ENCODE results near the gene RAC3.

RAC3 gene

GRCh38 chr17:82011617-82012187, 19.8 kb upstream of the RAC3 start:
- DNase-seq (ENCODE audit: low read depth in 2 of 3, low spot score in 1 of 3), result no peak

- no peak for DNase-seq (ENCODE audit: low read depth in 2 of 3, low spot score in 1 of 3)
Observed at GRCh38 chr17:82012261-82012639, 19.2 kb upstream of the RAC3 start.

GRCh38 chr17:82012640-82013295, 18.7 kb upstream of the RAC3 start:
- DNase-seq (ENCODE audit: low read depth in 2 of 3, low spot score in 1 of 3), result no peak

- no peak for DNase-seq (ENCODE audit: low read depth in 2 of 3, low spot score in 1 of 3)
Observed at GRCh38 chr17:82013341-82013740, 18.1 kb upstream of the RAC3 start.

GRCh38 chr17:82013772-82014321, 17.6 kb upstream of the RAC3 start:
- DNase-seq (ENCODE audit: low read depth in 2 of 3, low spot score in 1 of 3), result no peak

- DNase-seq (ENCODE audit: low read depth in 2 of 3, low spot score in 1 of 3), result no peak
Observed at GRCh38 chr17:82014432-82014831, 17.0 kb upstream of the RAC3 start.

GRCh38 chr17:82014971-82015310, 16.5 kb upstream of the RAC3 start:
- DNase-seq (ENCODE audit: low read depth in 2 of 3, low spot score in 1 of 3), result no peak

GRCh38 chr17:82015311-82015971, 16.0 kb upstream of the RAC3 start:
- no peak for DNase-seq (ENCODE audit: low read depth in 2 of 3, low spot score in 1 of 3)

GRCh38 chr17:82016061-82016874, 15.2 kb upstream of the RAC3 start:
- no peak for DNase-seq (ENCODE audit: low read depth in 2 of 3, low spot score in 1 of 3)

- DNase-seq (ENCODE audit: low read depth in 2 of 3, low spot score in 1 of 3), result no peak
Observed at GRCh38 chr17:82016875-82017459, 14.5 kb upstream of the RAC3 start.

GRCh38 chr17:82017612-82018151, 13.8 kb upstream of the RAC3 start:
- no peak for DNase-seq (ENCODE audit: low read depth in 2 of 3, low spot score in 1 of 3)

- DNase-seq (ENCODE audit: low read depth in 2 of 3, low spot score in 1 of 3), result no peak
Observed at GRCh38 chr17:82018152-82018988, 13.1 kb upstream of the RAC3 start.

- DNase-seq (ENCODE audit: low read depth in 2 of 3, low spot score in 1 of 3), result no peak
Observed at GRCh38 chr17:82018989-82019689, 12.3 kb upstream of the RAC3 start.

- DNase-seq (ENCODE audit: low read depth in 2 of 3, low spot score in 1 of 3), result peak in 2 of 3 donors; percentile 68
Observed at GRCh38 chr17:82019690-82020571, 11.5 kb upstream of the RAC3 start.

GRCh38 chr17:82020572-82021106, 10.8 kb upstream of the RAC3 start:
- DNase-seq (ENCODE audit: low read depth in 2 of 3, low spot score in 1 of 3), result no peak

- peak in 2 of 3 donors; percentile 46 to 53 for DNase-seq (ENCODE audit: low read depth in 2 of 3, low spot score in 1 of 3)
Observed at GRCh38 chr17:82021107-82021899, 10.2 kb upstream of the RAC3 start.

GRCh38 chr17:82021900-82022309, 9.6 kb upstream of the RAC3 start:
- DNase-seq (ENCODE audit: low read depth in 2 of 3, low spot score in 1 of 3), result no peak

Measured in stimulated activated CD4-positive, alpha-beta T cell treated with anti-CD3 and anti-CD28 coated beads, Interleukin-12 subunit alpha, Interleukin-12 subunit beta, amount 100 ng/mL, for 48 hours (primary cell).